Activated CD8-positive, alpha-beta memory T cell treated with anti-CD3 and anti-CD28 coated beads for 24 hours (primary cell): ENCODE results near the gene AHCYL1.
"Not testable (repeated sequence)": the region's sequence is repeated elsewhere in the genome, so short reads cannot be mapped to it uniquely, and the experiment has no call there.

Experiments used
- DNase-seq: peaks from one replicate; pipeline ENCODE4 v3.0.0-alpha.2; 2020

Gene AHCYL1

GRCh38 chr1:110003747-110004428, 19.3 kb downstream of the AHCYL1 start:
- DNase-seq: no peak

DNA sequence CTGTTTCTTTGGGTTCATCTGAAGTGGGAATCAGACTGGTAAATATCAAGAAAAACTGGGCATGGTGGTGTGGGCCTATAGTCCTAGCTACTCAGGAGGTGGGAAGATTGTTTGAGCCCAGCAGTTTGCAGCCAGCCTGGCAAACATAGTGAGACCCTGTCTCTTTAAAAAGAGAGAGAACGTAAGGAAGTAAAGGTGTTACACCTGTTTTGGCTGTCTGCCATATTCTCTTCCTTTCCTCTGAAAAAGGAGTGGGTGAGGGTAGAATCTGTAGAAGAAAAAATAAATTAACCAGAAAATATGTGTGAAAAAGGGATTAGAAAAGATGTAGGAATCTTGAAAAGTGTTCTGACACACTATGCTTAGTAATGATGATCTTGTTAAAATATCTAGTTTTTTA, 20.0 kb downstream of the AHCYL1 start:
- DNase-seq: no peak

DNA sequence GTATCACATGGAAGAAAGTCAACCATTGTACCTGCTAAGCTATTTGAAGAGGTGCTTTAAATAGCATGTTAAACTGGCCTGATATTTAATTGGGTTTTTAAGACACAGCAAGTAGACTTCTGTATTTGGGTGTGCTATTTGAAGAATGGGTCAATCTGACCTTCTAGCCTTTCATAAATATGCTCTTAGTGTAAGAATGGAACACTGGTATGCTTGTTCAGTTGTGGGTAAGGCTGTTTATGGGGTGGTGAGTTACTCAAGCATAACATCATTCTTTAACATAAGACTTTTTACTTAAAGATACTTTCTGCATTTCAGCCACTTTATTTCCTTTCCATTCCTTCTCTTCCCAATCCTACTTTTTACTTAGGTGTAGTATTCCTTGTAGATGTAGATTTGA, 21.4 kb downstream of the AHCYL1 start:
- no peak for DNase-seq

- no peak for DNase-seq
Observed at GRCh38 chr1:110006516-110006915, 22.0 kb downstream of the AHCYL1 start.

GRCh38 chr1:110007046-110007830, 22.7 kb downstream of the AHCYL1 start:
- DNase-seq: no peak

DNA sequence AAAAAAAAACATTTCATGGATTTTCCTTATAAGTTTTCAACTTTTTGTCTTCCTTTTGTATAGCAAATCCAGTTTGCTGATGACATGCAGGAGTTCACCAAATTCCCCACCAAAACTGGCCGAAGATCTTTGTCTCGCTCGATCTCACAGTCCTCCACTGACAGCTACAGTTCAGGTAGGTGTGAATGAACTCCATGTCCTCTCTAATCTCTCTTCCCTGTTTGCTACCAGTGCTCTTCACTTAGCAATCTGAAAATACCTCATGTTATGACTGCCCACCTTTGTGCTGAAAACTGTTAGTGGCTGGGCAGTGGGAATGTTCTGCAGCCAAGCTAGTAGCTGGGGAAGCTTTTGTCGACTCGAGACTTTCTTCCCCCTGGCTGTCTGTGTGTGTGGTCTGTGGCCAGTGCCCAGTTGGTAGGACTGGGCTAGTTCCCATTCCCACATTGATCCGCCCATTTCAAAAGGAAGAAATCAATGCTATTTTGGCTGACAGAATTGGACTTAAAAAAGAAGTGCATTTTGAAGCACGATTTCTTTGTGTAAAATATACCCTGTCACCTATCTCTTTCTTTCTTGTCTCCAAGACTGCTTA, 24.5 kb downstream of the AHCYL1 start:
- DNase-seq: no peak

GRCh38 chr1:110011527-110012041, 27.0 kb downstream of the AHCYL1 start:
- no peak for DNase-seq

DNA sequence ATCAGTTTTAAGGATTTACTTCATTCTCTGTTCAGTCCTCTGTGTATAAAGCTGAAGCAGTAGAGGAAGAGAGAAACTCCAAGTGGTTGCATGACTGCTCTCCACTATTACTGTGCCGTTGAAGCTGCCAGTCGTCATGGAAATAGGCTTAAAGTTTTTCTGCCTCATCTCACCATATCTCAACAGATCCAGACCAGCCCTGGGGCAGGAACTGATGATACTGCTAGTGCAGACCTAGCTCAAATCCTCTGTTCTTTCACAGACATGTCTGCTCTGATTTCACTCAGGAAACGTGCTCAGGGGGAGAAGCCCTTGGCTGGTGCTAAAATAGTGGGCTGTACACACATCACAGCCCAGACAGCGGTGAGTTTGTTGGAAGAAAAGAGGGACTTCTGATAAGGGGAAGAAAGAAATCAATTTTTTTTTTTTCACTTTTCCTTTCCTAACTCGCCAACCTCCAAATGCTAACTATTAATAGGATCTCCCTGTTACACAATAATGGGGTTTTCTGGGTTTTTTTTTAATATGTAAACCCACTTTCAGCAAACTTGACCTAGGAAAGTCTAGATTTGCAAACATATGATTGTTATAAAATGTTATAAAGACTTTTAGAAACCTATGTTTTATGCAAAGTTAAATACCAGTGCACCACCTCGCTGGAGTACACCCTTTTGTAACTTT, 27.7 kb downstream of the AHCYL1 start:
- no peak for DNase-seq

DNA sequence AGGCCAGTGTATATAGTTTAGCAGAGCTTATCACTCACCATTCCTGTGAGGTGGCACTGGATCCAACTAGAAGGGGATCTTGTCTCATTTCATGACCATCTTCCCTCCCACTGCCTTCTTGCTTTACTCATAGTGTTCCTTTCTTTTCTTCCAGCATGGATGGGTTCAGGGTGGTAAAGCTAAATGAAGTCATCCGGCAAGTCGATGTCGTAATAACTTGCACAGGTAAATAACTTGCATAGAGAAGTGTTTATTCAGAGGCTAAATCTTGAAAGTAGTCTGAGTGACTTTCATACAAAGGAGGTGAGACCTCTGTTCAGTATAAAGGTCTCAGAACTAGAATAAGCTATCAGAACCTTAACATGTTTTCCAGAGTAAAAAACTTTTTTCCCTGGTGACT, 33.2 kb downstream of the AHCYL1 start:
- DNase-seq: no peak

DNA sequence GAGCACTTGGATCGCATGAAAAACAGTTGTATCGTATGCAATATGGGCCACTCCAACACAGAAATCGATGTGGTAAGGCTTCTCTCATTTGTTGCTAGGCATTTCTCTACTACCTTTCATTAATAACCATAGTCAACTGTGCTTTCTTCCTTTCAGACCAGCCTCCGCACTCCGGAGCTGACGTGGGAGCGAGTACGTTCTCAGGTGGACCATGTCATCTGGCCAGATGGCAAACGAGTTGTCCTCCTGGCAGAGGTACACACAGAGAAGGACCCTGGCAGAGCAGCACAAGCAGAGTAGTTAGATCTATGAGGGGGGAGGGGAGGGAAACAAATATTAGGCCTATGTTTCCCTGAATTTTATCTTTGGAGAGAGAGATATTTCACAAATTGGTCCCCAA, 33.8 kb downstream of the AHCYL1 start:
- DNase-seq: no peak

- DNase-seq: no peak
Observed at GRCh38 chr1:110019770-110020169, 35.2 kb downstream of the AHCYL1 start.

GRCh38 chr1:110021285-110021684, 36.7 kb downstream of the AHCYL1 start:
- no peak for DNase-seq

DNA sequence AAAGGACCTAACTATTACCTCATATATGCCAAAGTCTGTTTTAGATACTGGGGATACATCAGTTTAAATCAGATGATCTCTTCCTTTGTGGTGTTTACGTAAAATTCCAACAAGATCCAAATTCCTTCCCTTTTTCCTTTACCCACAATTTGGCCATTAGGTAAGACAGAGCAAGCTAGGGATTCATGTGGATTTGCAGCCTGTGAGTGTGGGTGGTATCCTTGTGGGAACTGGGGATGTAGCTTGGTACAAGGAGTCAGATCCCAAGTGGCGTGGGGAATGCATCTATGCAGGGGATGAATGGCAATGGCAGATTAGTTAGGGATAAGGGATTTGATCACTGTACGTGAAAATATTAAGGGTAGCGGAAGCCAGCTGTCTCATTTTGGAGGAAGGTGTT, 40.0 kb downstream of the AHCYL1 start:
- no peak for DNase-seq

- DNase-seq: not testable (repeated sequence)
Observed at GRCh38 chr1:110030687-110031086, 46.1 kb downstream of the AHCYL1 start.

DNA sequence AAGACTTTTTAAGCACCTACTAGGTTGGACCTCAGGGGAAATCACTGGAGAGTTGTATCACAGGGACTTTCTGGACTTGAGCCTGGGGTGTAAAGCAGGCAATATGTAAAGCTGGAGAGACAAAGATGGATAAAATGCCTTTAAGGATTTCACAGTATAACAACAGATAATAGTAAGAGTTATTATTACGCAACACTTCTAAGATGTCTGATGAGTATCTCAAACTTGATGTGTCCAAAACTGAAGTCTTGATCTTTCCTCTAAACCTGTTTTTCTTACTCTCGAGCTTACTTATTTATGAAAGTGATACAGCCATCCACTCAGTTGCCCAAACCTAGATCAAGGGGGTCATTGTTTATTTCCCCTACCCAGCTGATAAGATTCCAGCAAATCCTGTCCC, 47.8 kb downstream of the AHCYL1 start:
- no peak for DNase-seq

DNA sequence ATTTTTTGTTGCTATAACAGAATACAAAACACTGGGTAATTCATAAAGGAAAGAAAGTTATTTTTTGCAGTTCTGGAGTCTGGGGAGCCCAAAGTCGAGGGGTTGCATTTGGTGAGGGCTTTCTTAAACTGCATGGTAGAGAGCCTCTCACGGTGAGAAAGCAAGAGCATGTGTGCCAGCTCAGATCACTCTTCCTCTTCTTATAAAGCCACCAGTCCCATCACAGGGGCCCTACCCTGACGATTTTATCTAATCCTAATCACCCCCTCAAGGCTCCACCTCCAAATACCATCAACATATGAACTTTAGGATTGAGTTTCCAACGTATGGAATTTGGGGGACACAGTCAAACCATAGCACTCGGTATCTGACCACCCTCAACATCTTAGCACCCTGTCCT, 48.9 kb downstream of the AHCYL1 start:
- DNase-seq: no peak

DNA sequence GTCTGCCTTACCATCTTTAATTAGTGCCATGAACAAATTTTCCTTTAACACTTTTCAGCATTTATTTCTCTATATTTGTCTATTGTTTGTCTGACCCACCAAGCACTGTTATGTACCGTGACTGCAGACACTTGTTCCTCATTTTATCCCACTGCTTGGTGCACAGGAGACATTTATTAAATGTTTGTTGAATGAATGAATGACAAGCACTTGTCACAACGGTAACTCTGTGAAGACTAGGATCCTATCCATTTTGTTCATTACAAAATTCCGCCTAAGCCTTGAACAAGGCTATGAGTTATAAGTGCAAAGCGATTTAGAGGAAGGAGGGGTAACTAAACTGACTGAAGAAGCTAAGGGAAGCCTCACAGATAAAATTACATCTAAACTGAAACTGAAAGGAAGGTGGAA, 49.5 kb downstream of the AHCYL1 start:
- DNase-seq: no peak

- DNase-seq: peak; percentile 94
Observed at GRCh38 chr1:110034451-110035235, 50.1 kb downstream of the AHCYL1 start, which contains the start of gene STRIP1. TSS of gene STRIP1 (plus strand) at chr1:110034624. CDS start at chr1:110034638, 14 bp downstream.

DNA sequence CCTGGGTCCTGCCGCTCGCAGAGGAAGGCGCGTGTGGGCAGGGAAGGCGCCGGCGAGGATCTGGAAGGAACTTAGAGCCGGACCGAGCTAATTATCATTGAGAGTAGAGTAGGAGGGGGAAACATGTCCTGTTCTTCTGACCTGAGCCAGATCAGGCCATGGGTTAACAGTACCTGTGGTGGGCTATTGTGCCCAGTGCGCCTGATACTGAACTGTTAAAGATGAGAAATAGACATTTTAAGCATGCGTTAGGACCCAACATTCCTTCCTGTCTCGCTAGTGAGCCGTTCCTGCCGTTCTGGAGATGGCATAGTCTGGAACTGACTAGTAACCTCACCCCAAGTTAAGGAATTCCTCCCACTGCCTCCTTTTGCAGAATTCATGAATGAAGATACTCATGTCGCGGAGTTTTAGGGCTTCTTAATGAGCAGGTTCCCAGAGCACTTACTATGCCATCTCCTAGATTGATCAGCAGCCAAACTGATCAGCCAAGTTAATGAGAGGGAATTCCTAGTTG, 50.7 kb downstream of the AHCYL1 start:
- no peak for DNase-seq

- no peak for DNase-seq
Observed at GRCh38 chr1:110038271-110038670, 53.7 kb downstream of the AHCYL1 start.

- DNase-seq: no peak
Observed at GRCh38 chr1:110039641-110040040, 55.1 kb downstream of the AHCYL1 start.

GRCh38 chr1:110040548-110040947, 56.0 kb downstream of the AHCYL1 start:
- no peak for DNase-seq
